ENCODE data around the gene HHATL.

Gene HHATL

GRCh38 chr3:42649006-42649405, 53.6 kb downstream of the HHATL start:
- Histone ChIP-seq H3K9me3 (ENCODE audit: control insufficient read depth, insufficient read depth, low read length) (no peaks in the 10 kb centered on the region), H3K4me1 (ENCODE audit: insufficient read depth, low read length) (peaks cover 45% of the 10 kb centered on the region), H3K36me3 (ENCODE audit: insufficient read depth, low read length) (peaks cover 10% of the 10 kb centered on the region; the same call in 1 of the 2 replicates), H3K9ac (ENCODE audit: low read depth, low read length) (no peak overlapping the region)

DNA sequence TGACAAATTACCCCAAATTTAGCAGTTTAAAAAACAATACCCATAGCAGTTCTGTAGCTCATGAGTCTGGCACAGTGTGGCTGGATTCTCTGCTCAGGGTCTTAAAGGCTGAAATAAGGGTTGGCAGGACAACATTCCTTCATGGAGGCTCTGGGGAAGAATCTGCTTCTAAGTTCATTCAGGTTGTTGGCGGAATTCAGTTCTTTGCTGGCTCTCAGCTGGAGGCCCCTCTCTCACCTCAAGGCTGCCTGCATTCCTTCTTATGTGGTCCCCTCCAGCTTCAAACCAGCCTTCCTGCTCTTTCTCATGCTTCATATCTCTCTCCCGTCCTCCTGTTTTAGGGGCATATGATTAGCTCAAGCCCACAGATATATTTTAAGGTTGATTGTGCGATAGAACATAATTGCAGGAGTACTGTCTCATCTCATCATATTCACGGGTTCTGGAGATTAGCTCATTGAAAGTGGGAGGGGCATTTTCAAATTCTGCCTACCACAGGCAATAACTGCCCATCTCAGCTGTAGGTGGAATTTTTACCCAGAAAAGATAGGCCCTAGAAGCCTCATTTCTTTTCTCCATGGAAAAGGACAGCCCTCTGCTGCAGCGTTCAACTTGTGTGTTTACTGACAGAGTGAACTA, 54.7 kb downstream of the HHATL start:
- Histone ChIP-seq H3K9ac (ENCODE audit: low read depth, low read length) (no peak overlapping the region), H3K9me3 (ENCODE audit: control insufficient read depth, insufficient read depth, low read length) (no peaks in the 10 kb centered on the region), H3K36me3 (ENCODE audit: insufficient read depth, low read length) (peaks cover 15% of the 10 kb centered on the region), H3K4me1 (ENCODE audit: insufficient read depth, low read length) (peaks cover 40% of the 10 kb centered on the region)
